ENCODE measurements around the gene BCL2. TPM values are rescaled to one million over a fixed set of nuclear protein-coding genes. Genes with fewer than 3 reads are reported as not detected.
A peak's percentile ranks its signal among the peaks of the same experiment; 100 is the strongest.

Gene BCL2
- total RNA-seq, 4 donors from 2014 or later = 25.2 to 39.0 (median 36.1) TPM

DNA sequence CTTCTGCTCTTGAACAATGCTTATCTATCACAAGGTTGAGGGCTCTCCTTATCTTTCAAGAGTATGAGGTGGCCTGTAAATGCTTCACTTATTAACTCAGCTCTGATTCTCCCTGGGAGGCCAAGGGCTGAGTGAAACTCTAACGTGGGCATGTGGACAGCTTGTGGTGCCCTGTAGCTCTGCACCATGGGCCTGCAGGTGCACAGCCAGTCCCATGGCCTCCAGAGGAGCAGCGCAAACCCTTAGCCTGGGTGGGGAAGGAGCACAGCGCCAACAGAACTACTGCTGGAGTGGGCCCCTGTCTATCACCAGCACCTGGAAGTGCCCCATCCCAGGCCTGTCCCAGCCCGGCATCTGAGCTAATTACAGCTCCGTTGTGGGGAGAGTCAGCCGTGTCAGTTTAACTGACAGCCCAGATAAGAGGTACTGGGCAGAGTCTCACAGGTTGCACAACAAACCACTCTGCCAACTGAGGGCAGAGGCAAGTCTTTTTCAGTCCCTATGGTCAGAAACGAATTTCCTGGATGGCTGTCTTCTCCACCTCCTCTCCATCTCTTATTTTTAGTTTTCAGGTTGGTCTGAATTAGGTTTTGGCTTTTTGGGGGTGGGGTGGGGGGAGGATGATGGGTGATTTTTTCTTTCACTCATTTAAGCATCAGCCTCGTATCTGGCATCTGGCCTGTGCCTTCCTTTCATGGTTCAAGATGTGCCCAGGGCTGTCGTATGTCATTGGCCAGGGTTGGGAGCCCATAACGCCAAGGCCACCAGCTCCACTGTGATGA, 219.5 kb downstream of the BCL2 start:
- Histone ChIP-seq H3K36me3 (no peaks in the 10 kb centered on the region), H3K9me3 (no peaks in the 10 kb centered on the region), H3K27ac (replicated peaks in 1 of 4) (no peak overlapping the region), H3K27me3 (no peaks in the 10 kb centered on the region), H3K4me1 (peaks cover 12 to 22% (median 17%) of the 10 kb centered on the region in 4 donors), H3K4me3 (no peak overlapping the region)
- TF ChIP-seq POLR2AphosphoS5 (IDR thresholded peaks at IDR 0.05) (no peak), EP300 (IDR thresholded peaks at IDR 0.05) (no peak), POLR2A (IDR thresholded peaks at IDR 0.05; ENCODE audit: low read depth) (no peak)
- TF ChIP-seq, protein P1, sequence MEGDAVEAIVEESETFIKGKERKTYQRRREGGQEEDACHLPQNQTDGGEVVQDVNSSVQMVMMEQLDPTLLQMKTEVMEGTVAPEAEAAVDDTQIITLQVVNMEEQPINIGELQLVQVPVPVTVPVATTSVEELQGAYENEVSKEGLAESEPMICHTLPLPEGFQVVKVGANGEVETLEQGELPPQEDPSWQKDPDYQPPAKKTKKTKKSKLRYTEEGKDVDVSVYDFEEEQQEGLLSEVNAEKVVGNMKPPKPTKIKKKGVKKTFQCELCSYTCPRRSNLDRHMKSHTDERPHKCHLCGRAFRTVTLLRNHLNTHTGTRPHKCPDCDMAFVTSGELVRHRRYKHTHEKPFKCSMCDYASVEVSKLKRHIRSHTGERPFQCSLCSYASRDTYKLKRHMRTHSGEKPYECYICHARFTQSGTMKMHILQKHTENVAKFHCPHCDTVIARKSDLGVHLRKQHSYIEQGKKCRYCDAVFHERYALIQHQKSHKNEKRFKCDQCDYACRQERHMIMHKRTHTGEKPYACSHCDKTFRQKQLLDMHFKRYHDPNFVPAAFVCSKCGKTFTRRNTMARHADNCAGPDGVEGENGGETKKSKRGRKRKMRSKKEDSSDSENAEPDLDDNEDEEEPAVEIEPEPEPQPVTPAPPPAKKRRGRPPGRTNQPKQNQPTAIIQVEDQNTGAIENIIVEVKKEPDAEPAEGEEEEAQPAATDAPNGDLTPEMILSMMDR (IDR thresholded peaks at IDR 0.05) = no peak
- intact Hi-C loops (cut with DNase I) = no loop called here
- DNase-seq (ENCODE audit: extremely low spot score) = peak; percentile 60
- WGBS = 54% methylated on average over 5 of the region's 10 CpGs

DNA sequence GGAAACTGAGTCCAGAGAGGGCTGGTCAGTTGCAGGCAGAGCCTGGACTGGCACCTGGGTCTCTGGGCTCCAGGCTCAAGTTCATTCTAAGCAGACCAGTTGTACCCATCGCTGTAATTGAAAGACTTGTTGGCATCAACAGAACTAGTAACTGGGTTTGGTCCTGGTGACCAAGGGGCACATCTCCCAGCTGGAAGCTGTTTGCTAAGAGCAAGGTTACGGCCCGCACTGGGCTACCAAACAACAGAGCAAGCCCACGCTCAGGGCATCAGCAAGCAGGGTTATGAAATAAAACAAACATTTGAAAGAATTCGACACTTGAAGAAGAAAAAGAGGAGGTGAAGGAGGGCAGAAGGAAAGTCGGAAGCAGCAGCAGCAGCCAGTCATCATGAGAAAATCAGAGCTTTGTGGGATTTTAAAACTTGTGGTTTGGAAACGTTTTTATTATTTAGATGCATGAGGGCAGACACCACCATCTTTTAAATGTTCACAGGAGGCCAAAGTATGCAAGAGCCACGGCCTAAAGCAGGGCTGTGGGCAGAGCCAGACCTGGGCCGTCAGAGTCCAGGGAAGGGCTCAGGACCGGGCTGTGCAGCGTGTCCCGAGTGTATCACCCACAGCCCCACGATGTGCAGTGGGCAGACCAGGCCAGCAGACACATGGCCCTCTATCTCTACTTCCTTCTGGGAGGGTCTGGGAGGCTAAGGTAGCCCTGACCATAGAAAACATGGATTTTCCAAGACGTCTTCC, 220.3 kb downstream of the BCL2 start:
- TF ChIP-seq POLR2AphosphoS5 (IDR thresholded peaks at IDR 0.05) = no peak
- no peak for TF ChIP-seq POLR2A (IDR thresholded peaks at IDR 0.05; ENCODE audit: low read depth)
- TF ChIP-seq EP300 (IDR thresholded peaks at IDR 0.05) = no peak
- TF ChIP-seq, protein P1 (IDR thresholded peaks at IDR 0.05) = no peak
- intact Hi-C loops (cut with DNase I) = no loop called here
- WGBS = 84% methylated on average over 14 of the region's 14 CpGs
- Histone ChIP-seq H3K27ac (replicated peaks in 1 of 4) (no peak overlapping the region), H3K9me3 (no peaks in the 10 kb centered on the region), H3K27me3 (no peaks in the 10 kb centered on the region), H3K4me3 (no peak overlapping the region), H3K36me3 (no peaks in the 10 kb centered on the region), H3K4me1 (peaks cover 12 to 22% (median 17%) of the 10 kb centered on the region in 4 donors)
- DNase-seq (ENCODE audit: extremely low spot score) = no peak

DNA sequence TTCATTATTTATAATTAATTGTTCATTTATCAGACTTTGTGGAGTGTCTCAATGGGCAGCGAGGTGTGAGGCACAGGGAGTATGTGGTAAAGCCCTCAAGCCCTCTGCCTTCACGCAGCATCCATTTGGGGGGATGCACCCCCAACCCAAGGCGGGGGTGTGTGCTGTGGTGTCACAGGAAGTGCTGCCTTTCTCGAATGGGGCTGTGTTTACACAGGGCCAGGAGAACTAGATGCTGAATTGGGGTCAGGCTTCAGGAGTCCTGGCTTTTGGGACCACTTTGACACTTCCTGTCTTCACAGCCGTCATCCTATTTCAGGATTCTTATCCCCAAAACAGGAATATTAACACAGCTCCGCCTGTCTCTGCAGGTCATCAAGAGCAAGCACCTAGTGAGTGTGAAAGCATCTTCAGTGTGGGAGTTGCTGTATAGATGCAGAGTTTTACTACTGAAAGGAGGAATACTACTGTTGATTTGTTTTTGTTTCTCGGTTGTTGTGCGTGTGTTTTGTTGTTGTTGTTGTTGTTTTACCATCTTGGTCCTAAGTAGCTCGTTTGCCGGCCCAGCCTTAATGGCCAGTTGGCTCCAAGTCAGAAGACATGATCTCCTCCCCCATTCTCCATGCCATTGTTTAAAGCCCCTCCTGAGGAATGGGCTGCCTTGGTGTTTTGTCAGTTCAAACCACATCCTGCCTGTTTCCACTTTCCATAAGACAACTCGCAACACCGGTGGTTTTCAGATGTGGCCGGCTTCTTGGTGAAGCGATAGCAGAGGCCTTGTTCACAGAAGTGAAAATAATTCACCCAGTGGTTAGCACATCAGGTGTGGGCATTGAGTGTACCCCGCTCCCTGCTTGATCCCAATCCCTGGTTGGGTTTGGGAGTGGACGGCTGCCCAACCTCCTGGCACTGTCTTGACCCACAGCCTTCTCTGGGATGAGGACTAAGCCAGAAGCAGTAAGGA, 221.3 kb downstream of the BCL2 start:
- TF ChIP-seq, protein P1 (IDR thresholded peaks at IDR 0.05) = no peak
- TF ChIP-seq POLR2AphosphoS5 (IDR thresholded peaks at IDR 0.05) (no peak), EP300 (IDR thresholded peaks at IDR 0.05) (no peak), POLR2A (IDR thresholded peaks at IDR 0.05; ENCODE audit: low read depth) (no peak)
- intact Hi-C loops (cut with DNase I) = no loop called here
- no peak overlapping the region for H3K27ac ChIP-seq (replicated peaks in 1 of 4)
- DNase-seq (ENCODE audit: extremely low spot score) = peak; percentile 57
- H3K9me3 ChIP-seq = no peaks in the 10 kb centered on the region
- 71% methylated on average over 16 of the region's 16 CpGs for WGBS
- no peaks in the 10 kb centered on the region for H3K27me3 ChIP-seq
- no peak overlapping the region for H3K4me3 ChIP-seq
- peaks cover 12 to 22% (median 17%) of the 10 kb centered on the region in 4 donors for H3K4me1 ChIP-seq
- no peaks in the 10 kb centered on the region for H3K36me3 ChIP-seq

DNA sequence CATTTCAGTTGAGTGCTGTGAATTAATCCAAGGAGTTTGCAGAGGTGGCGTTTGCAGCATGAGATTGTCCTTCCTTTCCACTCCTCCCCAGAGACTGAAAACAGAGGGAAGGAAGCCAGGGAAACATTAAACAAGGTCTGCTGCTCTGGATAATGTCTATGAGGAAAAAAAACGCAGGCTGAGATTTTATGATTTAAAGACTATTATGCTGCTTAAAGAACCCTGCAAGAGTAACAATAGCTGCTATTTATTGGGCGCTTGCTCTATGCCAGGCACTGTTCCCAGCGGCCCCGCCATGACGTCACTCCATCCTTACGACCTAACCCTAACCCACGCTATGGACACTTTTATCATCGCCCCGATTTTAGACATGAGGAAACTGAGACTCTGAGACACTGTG, 222.4 kb downstream of the BCL2 start:
- Histone ChIP-seq H3K36me3 (no peaks in the 10 kb centered on the region), H3K9me3 (no peaks in the 10 kb centered on the region), H3K4me3 (no peak overlapping the region), H3K27ac (replicated peaks in 1 of 4) (no peak overlapping the region), H3K27me3 (no peaks in the 10 kb centered on the region), H3K4me1 (peaks cover 12 to 22% (median 17%) of the 10 kb centered on the region in 4 donors)
- intact Hi-C loops (cut with DNase I) = no loop called here
- TF ChIP-seq POLR2AphosphoS5 (IDR thresholded peaks at IDR 0.05) (no peak), EP300 (IDR thresholded peaks at IDR 0.05) (no peak), POLR2A (IDR thresholded peaks at IDR 0.05; ENCODE audit: low read depth) (no peak)
- TF ChIP-seq, protein P1 (IDR thresholded peaks at IDR 0.05) = no peak
- DNase-seq (ENCODE audit: extremely low spot score) = peak; percentile 37
- 33% methylated on average over 10 of the region's 10 CpGs for WGBS
